Endothelial cell of umbilical vein (primary cell): Measurements from ENCODE around the gene RAD50. TPM values are rescaled to one million over a fixed set of nuclear protein-coding genes. Genes with fewer than 3 reads are reported as not detected.

Experiments
- BruUV-seq: library from RNA; stranded (reverse); fragments of 400-500 nt; replicated peaks from 2 replicates; lab custom pipeline; 2021; lab: Mats Ljungman, UMichigan
- CTCF ChIA-PET: fragments of 300-600, 350-600 bp; sonication (Branson Sonifier 250); formaldehyde crosslinking; loops from one replicate; lab custom pipeline; 2021; ENCODE audit warnings: antibody characterized with exemption, inconsistent platforms; lab: Charles Lee
- POLR2A ChIA-PET: fragments of 300-600, 350-600 bp; sonication (Branson Sonifier 250); formaldehyde crosslinking; loops from one replicate; lab custom pipeline; 2021; ENCODE audit warnings: antibody characterized with exemption, inconsistent platforms; lab: Charles Lee
- DNase-seq: peaks from one replicate; pipeline ENCODE4 v3.0.0-alpha.2; 2011; ENCODE audit warnings: low read depth, low spot score
- FAIRE-seq: peaks from 2 replicates; lab custom pipeline; 2011; peaks lifted over from hg19 to GRCh38; lab: Jason Lieb, UNC
- H2AFZ ChIP-seq: 2 replicates; pipeline ENCODE4 v1.6.0; 2012; ENCODE audit warnings: low read depth, low read length, control low read depth, inconsistent platforms
- H3K27ac ChIP-seq: 2 replicates; pipeline ENCODE4 v1.5.1; 2011; ENCODE audit warnings: low read depth, mild to moderate bottlenecking, control low read depth, low read length, moderate library complexity; ENCODE audit not compliant: insufficient read depth
- H3K27me3 ChIP-seq, 2 experiments: 2 replicates each; pipeline versions ENCODE4 v1.6.0 to v1.6.1; 2011; ENCODE audit warnings: low read length in 2 of 2, mixed read lengths in 1 of 2; ENCODE audit not compliant: control insufficient read depth in 2 of 2, insufficient read depth in 2 of 2
- H3K36me3 ChIP-seq, 2 experiments: 2 replicates in 1 of 2; 3 replicates in 1 of 2; pipeline ENCODE4 v1.5.1; 2011; ENCODE audit warnings: low read length in 2 of 2, mild to moderate bottlenecking in 1 of 2, moderate library complexity in 1 of 2; ENCODE audit not compliant: control insufficient read depth in 2 of 2, insufficient read depth in 2 of 2; ENCODE audit errors: extremely low read depth in 1 of 2
- H3K4me1 ChIP-seq: 3 replicates; pipeline ENCODE4 v1.5.1; 2011; ENCODE audit warnings: mild to moderate bottlenecking, low read length; ENCODE audit not compliant: control insufficient read depth, insufficient read depth; ENCODE audit errors: extremely low read depth
- H3K4me2 ChIP-seq: 2 replicates; pipeline ENCODE4 v1.6.1; 2011; ENCODE audit warnings: low read length, control low read depth, mixed read lengths; ENCODE audit not compliant: insufficient read depth
- H3K4me3 ChIP-seq, 3 experiments: fragments of 200-600 bp in 1 of 3; sonication (generic), shearing (Covaris generic) in 1 of 3; replicated peaks in 1 of 3; 2 replicates each; pipeline ENCODE4 v1.5.1; 2011 to 2016; ENCODE audit warnings: control low read depth in 3 of 3, low read length in 3 of 3, mild to moderate bottlenecking in 2 of 3, inconsistent platforms in 1 of 3, low read depth in 1 of 3, moderate library complexity in 1 of 3; ENCODE audit not compliant: insufficient read depth in 1 of 3
- H3K79me2 ChIP-seq: 2 replicates; pipeline ENCODE4 v1.6.0; 2012; ENCODE audit warnings: low read length, inconsistent platforms; ENCODE audit not compliant: control insufficient read depth, insufficient read depth
- H3K9ac ChIP-seq: replicated peaks from 2 replicates; pipeline ENCODE3; 2011; ENCODE audit warnings: low read length, control low read depth; ENCODE audit not compliant: insufficient read depth; ENCODE audit errors: extremely low read depth
- H3K9me1 ChIP-seq: replicated peaks from 3 replicates; pipeline ENCODE4 v1.6.0; 2011; ENCODE audit warnings: mild to moderate bottlenecking, low read length; ENCODE audit not compliant: control insufficient read depth, insufficient read depth; ENCODE audit errors: extremely low read depth
- H3K9me3 ChIP-seq: replicated peaks from 2 replicates; pipeline ENCODE4 v1.5.1; 2012; ENCODE audit warnings: low read length, inconsistent platforms; ENCODE audit not compliant: control insufficient read depth, insufficient read depth
- H4K20me1 ChIP-seq: replicated peaks from 2 replicates; pipeline ENCODE3; 2011; ENCODE audit warnings: mild to moderate bottlenecking, low read length; ENCODE audit not compliant: control insufficient read depth, insufficient read depth; ENCODE audit errors: extremely low read depth
- EZH2 ChIP-seq: IDR thresholded peaks from 2 replicates; pipeline ENCODE4 v1.6.1; 2012; ENCODE audit warnings: borderline replicate concordance, low read depth, mild to moderate bottlenecking, moderate library complexity, low read length, inconsistent platforms; ENCODE audit not compliant: severe bottlenecking
- FOS ChIP-seq: IDR thresholded peaks from 2 replicates; pipeline ENCODE4 v1.6.1; 2011; ENCODE audit warnings: mild to moderate bottlenecking, low read length, moderate library complexity, borderline replicate concordance; ENCODE audit not compliant: insufficient read depth
- GATA2 ChIP-seq: IDR thresholded peaks from 2 replicates; pipeline ENCODE4 v1.7.0; 2011; ENCODE audit warnings: low read depth, mild to moderate bottlenecking, moderate library complexity, mixed read lengths, low read length; ENCODE audit not compliant: insufficient read length, insufficient read depth
- JUN ChIP-seq: IDR thresholded peaks from 2 replicates; pipeline ENCODE4 v1.6.1; 2011; ENCODE audit warnings: borderline replicate concordance, low read depth; ENCODE audit not compliant: insufficient read length, insufficient read depth
- MYC ChIP-seq: IDR thresholded peaks from one replicate; pipeline ENCODE4 v1.6.1; 2011; ENCODE audit warnings: mild to moderate bottlenecking, low read depth, low read length
- POLR2A ChIP-seq: IDR thresholded peaks from 2 replicates; pipeline ENCODE4 v1.6.1; 2012; ENCODE audit warnings: low read depth, mild to moderate bottlenecking, control low read depth, low read length
- POLR2AphosphoS5 ChIP-seq: IDR thresholded peaks from 2 replicates; pipeline ENCODE4 v1.6.1; 2012; ENCODE audit warnings: low read depth, mild to moderate bottlenecking, control low read depth, low read length, moderate library complexity; ENCODE audit not compliant: insufficient read depth
- dilution Hi-C: fragments of 300-500 bp; cut with MboI; formaldehyde crosslinking; loops from one replicate; pipeline ENCODE4 v1.15.0; 2019; ENCODE audit warnings: low sequenced_read_pairs; ENCODE audit not compliant: extremely low pct_ligation_motif_present
- intact Hi-C: fragments of 100-400 bp; cut with micrococcal nuclease; formaldehyde crosslinking; loops from one replicate; pipeline ENCODE4 v1.10.0; 2022
- polyA plus RNA-seq, 4 experiments: library from polyadenylated mRNA; depleted of rRNA in 3 of 4; stranded (reverse) in 3 of 4; unstranded in 1 of 4; fragments of >200 nt; gene quantifications; 2 replicates each; pipeline versions ENCODE4 v1.2.1 to v1.2.3, GENCODE V29; 2011 to 2012; ENCODE audit warnings: missing spikeins in 1 of 4
- total RNA-seq: library from RNA; stranded (reverse); gene quantifications from 2 replicates; pipeline ENCODE4 v1.2.3, GENCODE V29; 2021
- TF ChIP-seq, protein P1 (sequence below): IDR thresholded peaks from 2 replicates; pipeline ENCODE4 v1.6.1; 2011; ENCODE audit not compliant: insufficient read depth, insufficient read length
- TF ChIP-seq, protein P2 (sequence below), 2 donors: IDR thresholded peaks; 1 replicate in 1 of 2; 2 replicates in 1 of 2; pipeline ENCODE4 v1.5.1; 2011; ENCODE audit warnings: low read length in 2 of 2, mild to moderate bottlenecking in 2 of 2, moderate library complexity in 2 of 2, control low read depth in 1 of 2, inconsistent platforms in 1 of 2, low read depth in 1 of 2; ENCODE audit not compliant: insufficient read depth in 1 of 2; ENCODE audit errors: extremely low read depth in 1 of 2

RAD50 gene
- total and polyA plus RNA-seq, 2 donors (not counting 3 experiments of a cell fraction or from before 2014, with no cell fraction given) = 6.1 to 20.4 TPM

DNA sequence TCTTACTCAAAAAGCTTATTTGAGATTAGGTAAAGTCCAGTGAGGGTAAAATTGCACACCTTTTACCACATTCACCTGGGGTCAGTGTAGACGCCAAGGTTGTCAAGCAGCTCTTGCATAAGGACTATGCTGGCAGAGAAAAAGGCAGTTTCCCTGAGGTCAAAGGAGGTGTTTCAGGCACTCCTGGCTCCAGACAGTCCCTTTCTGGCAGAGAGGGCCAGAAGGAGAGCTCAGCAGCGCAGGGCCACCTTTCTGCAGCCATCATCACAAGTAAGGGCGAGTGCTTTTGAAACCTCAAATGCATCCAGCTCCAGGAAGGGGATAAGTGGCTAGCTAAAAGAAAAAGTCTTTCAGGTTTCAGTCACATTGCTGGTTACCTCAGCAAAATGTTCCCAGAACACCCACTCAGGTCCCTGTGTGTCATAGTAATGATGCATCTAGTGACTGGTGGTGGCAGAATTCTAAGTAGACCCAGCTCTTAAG lies 84.5 kb downstream of the RAD50 start:
- H2AFZ ChIP-seq = no peak overlapping the region
- no peak overlapping the region for H3K27ac ChIP-seq
- dilution Hi-C loops = no loop called here
- H3K9me1 ChIP-seq = no peaks in the 10 kb centered on the region
- H3K9me3 ChIP-seq = no peaks in the 10 kb centered on the region
- no peaks in the 10 kb centered on the region for H3K4me1 ChIP-seq
- FAIRE-seq (no peak), DNase-seq (no peak)
- no peak overlapping the region for H3K4me2 ChIP-seq
- ChIA-PET CTCF (interaction anchor here (0.9 kb wide), 1 partner anchor 179 kb away, joined by 3 read pairs; no protein-coding TSS in a partner anchor), POLR2A (no interaction called here)
- no peaks in the 10 kb centered on the region for H3K27me3 ChIP-seq
- H3K4me3 ChIP-seq = no peak overlapping the region
- no peaks in the 10 kb centered on the region for H4K20me1 ChIP-seq
- H3K36me3 ChIP-seq = peaks cover 4 to 12% of the 10 kb centered on the region in 2 experiments
- TF ChIP-seq POLR2AphosphoS5 (no peak), POLR2A (no peak), FOS (no peak), EZH2 (no peak), GATA2 (no peak), JUN (no peak), MYC (no peak)
- TF ChIP-seq, protein P1, sequence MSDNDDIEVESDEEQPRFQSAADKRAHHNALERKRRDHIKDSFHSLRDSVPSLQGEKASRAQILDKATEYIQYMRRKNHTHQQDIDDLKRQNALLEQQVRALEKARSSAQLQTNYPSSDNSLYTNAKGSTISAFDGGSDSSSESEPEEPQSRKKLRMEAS = no peak
- TF ChIP-seq, protein P2, sequence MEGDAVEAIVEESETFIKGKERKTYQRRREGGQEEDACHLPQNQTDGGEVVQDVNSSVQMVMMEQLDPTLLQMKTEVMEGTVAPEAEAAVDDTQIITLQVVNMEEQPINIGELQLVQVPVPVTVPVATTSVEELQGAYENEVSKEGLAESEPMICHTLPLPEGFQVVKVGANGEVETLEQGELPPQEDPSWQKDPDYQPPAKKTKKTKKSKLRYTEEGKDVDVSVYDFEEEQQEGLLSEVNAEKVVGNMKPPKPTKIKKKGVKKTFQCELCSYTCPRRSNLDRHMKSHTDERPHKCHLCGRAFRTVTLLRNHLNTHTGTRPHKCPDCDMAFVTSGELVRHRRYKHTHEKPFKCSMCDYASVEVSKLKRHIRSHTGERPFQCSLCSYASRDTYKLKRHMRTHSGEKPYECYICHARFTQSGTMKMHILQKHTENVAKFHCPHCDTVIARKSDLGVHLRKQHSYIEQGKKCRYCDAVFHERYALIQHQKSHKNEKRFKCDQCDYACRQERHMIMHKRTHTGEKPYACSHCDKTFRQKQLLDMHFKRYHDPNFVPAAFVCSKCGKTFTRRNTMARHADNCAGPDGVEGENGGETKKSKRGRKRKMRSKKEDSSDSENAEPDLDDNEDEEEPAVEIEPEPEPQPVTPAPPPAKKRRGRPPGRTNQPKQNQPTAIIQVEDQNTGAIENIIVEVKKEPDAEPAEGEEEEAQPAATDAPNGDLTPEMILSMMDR (IDR thresholded peaks at IDR 0.05; ENCODE audit: extremely low read depth in 1 of 2, insufficient read depth in 1 of 2, low read depth in 1 of 2, low read length in 2 of 2) = no peak
- no peak overlapping the region for H3K9ac ChIP-seq
- intact Hi-C loops = no loop called here
- no TSS peak for BruUV-seq
- H3K79me2 ChIP-seq = no peaks in the 10 kb centered on the region
